Measurements from ENCODE around the gene SFT2D2. TPM values are rescaled to one million over a fixed set of nuclear protein-coding genes. Genes with fewer than 3 reads are reported as not detected.

SFT2D2 gene
- total and polyA plus RNA-seq, 7 donors, result 2.5 to 43.2 (median 36.7) TPM

DNA sequence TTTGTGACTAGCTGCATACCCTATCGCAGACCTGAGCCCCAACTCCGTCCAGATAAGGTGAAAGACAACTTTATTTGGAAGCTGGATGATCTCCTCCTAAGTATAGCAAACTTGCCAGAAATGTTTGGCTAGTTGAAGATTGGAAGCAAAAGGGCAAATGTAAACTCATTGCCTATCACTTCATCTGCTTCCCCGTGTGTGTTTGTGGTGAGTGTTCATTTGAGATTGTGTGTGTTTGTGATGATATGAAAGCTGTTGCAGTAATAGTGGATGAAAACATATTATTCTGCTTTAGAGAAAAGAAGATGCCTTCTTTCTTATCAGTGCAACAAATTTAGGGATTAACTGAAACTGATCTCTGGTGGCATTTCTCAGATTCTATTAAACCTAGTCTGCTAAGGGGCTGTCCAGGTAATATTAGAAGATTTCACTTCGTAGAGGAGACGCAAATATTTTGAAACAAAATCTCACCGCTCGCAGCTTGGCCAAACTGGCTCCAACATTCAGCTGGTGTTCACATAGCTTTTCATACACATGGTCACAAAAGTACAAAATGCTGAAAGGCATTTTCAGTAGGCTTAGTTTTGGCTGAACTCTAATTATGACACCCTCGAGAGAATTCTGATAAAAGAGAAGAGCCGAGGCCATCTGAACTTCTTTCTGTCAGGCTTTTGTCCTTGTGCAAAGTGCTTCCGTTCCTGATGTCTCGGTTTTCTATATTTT lies 56.0 kb downstream of the SFT2D2 start:
- Histone ChIP-seq H3K4me3 (no peak overlapping the region), H3K27ac (no peak overlapping the region), H3K27me3 (no peaks in the 10 kb centered on the region), H3K9me3 (no peaks in the 10 kb centered on the region), H3K36me3 (no peaks in the 10 kb centered on the region), H3K4me1 (peaks cover 0 to 23% (median 10%) of the 10 kb centered on the region in 4 donors)
- no peak for TF ChIP-seq EP300 (IDR thresholded peaks at IDR 0.05)
- TF ChIP-seq POLR2A (IDR thresholded peaks at IDR 0.05), result no peak
- no peak for TF ChIP-seq POLR2AphosphoS5 (IDR thresholded peaks at IDR 0.05)
- WGBS, 2 donors, result 92 to 93% methylated on average over 11 of the region's 11 CpGs
- intact Hi-C loops (cut with DNase I), result no loop called here
- DNase-seq, result no peak

DNA sequence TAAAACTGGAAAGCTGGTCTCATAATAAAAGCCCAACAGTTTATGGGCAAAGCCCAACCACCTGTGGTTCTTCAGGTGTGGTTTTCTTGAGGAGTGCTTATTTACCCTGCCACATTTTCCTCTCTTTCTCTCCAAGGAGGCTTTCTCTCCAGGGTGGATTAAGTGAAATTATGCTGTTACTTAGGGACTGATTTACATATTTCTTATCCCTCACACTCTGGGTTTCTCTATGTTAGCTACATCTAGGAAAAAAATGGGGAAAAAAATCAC lies 59.7 kb downstream of the SFT2D2 start:
- Histone ChIP-seq H3K4me1 (peaks cover 0 to 17% (median 10%) of the 10 kb centered on the region in 4 donors), H3K27ac (no peak overlapping the region), H3K36me3 (no peaks in the 10 kb centered on the region), H3K4me3 (no peak overlapping the region), H3K9me3 (no peaks in the 10 kb centered on the region), H3K27me3 (no peaks in the 10 kb centered on the region)
- TF ChIP-seq POLR2A (IDR thresholded peaks at IDR 0.05) (no peak), EP300 (IDR thresholded peaks at IDR 0.05) (no peak), POLR2AphosphoS5 (IDR thresholded peaks at IDR 0.05) (no peak)
- TF ChIP-seq, protein P1, sequence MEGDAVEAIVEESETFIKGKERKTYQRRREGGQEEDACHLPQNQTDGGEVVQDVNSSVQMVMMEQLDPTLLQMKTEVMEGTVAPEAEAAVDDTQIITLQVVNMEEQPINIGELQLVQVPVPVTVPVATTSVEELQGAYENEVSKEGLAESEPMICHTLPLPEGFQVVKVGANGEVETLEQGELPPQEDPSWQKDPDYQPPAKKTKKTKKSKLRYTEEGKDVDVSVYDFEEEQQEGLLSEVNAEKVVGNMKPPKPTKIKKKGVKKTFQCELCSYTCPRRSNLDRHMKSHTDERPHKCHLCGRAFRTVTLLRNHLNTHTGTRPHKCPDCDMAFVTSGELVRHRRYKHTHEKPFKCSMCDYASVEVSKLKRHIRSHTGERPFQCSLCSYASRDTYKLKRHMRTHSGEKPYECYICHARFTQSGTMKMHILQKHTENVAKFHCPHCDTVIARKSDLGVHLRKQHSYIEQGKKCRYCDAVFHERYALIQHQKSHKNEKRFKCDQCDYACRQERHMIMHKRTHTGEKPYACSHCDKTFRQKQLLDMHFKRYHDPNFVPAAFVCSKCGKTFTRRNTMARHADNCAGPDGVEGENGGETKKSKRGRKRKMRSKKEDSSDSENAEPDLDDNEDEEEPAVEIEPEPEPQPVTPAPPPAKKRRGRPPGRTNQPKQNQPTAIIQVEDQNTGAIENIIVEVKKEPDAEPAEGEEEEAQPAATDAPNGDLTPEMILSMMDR (IDR thresholded peaks at IDR 0.05), result no peak
- intact Hi-C loops (cut with DNase I), result no loop called here
- DNase-seq, result no peak

DNA sequence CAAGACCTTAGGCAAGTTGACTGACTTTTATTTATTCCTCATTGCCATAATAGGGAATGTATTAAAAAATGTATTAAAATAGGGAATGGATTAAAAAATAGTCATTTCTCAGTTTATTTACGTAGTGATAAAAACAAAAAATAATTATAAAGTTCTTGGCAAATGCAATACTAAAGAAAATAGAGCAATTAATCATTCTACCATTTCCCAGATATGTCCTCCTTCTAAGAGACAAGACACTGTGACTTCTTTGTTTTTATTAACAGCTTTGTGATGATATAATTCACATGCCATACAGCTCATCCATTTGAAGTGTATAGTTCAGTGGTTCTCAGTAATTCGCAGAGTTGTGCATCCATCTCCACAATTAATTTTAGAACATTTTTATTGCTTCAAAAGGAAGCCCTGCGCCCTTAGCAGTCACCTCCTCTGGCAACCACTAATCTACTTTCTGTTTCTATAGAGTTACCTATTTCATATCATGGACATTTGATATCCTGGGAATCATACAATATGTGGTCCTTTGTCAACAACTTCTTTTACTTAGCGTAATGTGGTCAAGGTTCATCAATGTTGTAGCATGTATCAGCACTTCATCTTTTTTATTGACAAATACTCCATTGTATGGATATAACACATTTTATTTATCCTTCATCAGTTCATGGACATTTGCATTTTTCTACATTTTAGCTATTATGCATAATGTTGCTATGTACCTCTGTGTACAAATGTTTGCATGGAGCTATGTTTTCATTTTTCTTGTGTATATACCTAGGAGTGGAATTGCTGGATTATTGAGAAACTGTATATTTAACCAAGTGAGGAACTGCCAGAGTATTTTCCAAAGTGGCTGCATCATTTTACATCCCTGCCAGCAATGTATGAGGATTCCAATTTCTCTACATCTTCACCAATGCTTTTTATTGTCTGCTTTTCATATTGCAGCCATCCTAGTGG lies 60.4 kb downstream of the SFT2D2 start:
- TF ChIP-seq POLR2A (IDR thresholded peaks at IDR 0.05) (no peak), EP300 (IDR thresholded peaks at IDR 0.05) (no peak), POLR2AphosphoS5 (IDR thresholded peaks at IDR 0.05) (no peak)
- TF ChIP-seq, protein P1 (IDR thresholded peaks at IDR 0.05), result no peak
- H3K4me1 ChIP-seq, result peaks cover 0 to 17% (median 10%) of the 10 kb centered on the region in 4 donors

DNA sequence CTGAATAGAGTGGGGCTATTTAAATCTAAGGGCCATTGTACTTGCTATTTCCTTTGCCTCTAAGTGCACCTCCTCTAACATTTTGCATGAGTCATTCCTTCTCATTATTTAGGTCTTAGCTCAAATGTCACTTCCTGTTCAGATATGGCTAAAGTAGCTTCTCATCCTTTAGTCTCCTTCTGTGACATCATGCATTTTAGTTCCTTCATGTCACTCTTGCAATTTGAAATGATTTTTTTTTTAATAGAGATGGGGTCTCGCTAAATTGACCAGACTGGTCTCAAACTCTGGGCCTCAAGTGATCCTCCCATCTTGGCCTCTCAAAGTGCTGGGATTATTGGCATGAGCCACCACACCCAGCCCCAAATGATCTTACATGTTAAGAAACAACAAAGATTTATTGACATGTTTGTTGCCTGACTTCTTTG lies 61.4 kb downstream of the SFT2D2 start:
- peaks cover 0 to 9% (median 0%) of the 10 kb centered on the region in 4 donors for H3K36me3 ChIP-seq
- H3K9me3 ChIP-seq, result no peaks in the 10 kb centered on the region
- WGBS, 2 donors, result 95 to 98% methylated on average over 1 of the region's 1 CpG
- no peaks in the 10 kb centered on the region for H3K27me3 ChIP-seq
- no peak overlapping the region for H3K4me3 ChIP-seq
- DNase-seq, result no peak
- TF ChIP-seq EP300 (IDR thresholded peaks at IDR 0.05) (no peak), POLR2AphosphoS5 (IDR thresholded peaks at IDR 0.05) (no peak), POLR2A (IDR thresholded peaks at IDR 0.05) (no peak)
- TF ChIP-seq, protein P1 (IDR thresholded peaks at IDR 0.05), result no peak
- no peak overlapping the region for H3K27ac ChIP-seq
- intact Hi-C loops (cut with DNase I), result no loop called here
- peaks cover 0 to 17% (median 10%) of the 10 kb centered on the region in 4 donors for H3K4me1 ChIP-seq

More for the DNA sequence above, 60.4 kb downstream of the SFT2D2 start:
- Histone ChIP-seq H3K9me3 (no peaks in the 10 kb centered on the region), H3K27me3 (no peaks in the 10 kb centered on the region), H3K27ac (no peak overlapping the region), H3K4me3 (no peak overlapping the region), H3K36me3 (peaks cover 0 to 4% (median 0%) of the 10 kb centered on the region in 4 donors)
- DNase-seq, result no peak
- intact Hi-C loops (cut with DNase I), result no loop called here
- WGBS, 2 donors, result 87 to 93% methylated on average over 4 of the region's 4 CpGs
